Measurements from ENCODE around the gene APBB2. TPM values are rescaled to one million over a fixed set of nuclear protein-coding genes. Genes with fewer than 3 reads are reported as not detected.

Gene APBB2
- total RNA-seq, 1 donor from 2014 or later: 124 TPM

DNA sequence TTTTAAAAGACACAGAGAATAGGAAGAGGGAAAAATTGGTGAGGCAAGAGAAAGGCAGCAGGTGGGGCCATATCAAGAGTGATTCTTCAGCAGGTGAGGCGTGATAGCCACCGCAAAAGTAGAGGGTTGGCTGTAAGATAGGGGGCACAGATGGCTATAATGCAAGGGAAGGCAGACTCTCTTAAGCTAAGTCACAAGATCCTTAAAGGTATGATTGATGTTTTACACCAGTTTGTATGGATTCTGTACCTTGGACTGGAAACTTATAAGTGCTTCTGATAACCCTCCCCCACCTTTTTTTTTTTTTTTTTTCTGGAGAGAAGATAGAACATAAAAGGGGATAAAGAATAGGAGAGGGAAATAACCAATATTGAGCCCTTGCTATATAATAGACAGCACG is 424.6 kb downstream of the APBB2 start:
- no peak for DNase-seq (ENCODE audit: extremely low read depth, low read depth, low spot score)

DNA sequence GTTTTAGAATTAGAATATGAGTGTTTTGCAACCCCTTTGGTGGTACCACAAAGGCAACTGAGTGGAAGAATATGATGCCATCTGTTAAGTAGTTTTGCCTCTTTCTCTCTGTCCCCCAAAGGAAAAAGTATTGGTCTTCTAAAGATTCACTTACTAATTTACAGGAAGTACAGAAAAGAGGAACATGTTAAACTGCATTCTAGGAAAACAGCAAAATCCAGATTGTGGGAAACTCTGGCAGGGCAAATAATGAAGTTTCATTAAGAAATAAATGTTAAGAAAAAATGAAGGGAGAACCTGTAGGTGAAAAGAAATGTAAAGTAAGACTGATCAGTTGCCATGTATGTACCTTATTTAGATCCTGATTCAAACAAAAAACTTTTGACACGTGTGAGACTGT is 425.3 kb downstream of the APBB2 start:
- no peak for DNase-seq (ENCODE audit: extremely low read depth, low read depth, low spot score)

DNA sequence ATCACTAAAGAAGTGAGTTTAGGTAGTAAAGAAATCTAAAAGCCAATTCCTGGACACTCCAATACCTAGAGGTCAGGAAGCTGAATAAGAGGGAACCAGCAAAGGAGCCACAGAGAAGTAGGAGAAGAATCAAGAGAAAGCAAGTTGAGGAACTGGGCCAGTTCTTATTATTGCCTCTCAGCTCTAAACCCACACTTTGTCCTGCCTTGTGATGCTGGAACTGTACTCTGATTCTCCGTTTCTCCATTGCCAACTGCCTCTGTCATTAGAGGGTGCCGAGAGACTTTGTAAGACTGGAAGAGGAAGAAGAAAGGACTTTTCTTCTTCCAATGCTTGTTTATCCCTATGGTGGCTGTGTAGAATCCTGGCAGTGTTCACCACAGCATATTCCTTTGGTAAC is 426.0 kb downstream of the APBB2 start:
- DNase-seq (ENCODE audit: extremely low read depth, low read depth, low spot score): no peak

DNA sequence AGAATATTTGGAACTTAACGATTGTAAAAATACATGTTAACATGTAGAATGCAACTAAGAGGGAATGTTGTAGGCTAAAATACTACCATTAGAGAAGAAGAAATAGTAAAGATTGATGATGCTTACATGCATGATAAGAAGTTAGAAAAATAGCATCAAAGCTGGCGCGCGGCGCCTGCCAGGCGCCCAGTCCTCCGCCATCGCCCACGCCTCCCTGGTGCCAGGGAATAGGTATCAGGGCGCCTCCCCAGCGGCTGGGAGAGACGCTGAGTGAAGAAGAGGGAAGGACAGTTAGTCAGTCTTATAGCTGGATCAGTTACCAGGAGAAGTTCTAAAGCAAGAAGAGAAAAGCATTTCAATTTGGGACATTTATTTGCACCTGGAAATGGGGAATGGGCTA is 428.6 kb downstream of the APBB2 start:
- DNase-seq (ENCODE audit: extremely low read depth, low read depth, low spot score): no peak

DNA sequence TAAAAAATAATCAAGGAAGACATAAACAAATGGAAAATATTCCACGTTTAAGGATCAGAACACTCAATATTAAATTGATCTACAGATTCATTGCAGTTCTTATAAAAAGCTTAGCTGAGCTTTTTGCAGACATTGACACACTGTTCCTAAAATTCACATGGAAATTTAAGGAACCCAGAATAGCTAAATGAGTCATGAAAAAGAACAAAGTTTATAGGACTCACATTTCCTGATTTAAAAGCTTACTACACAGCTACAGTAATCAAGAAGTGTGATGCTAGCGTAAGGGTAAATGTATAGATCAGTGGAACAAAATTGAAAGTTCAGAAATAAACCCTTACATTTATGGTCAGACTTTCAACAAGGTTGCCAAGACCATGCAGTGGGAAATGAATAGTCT is 431.5 kb downstream of the APBB2 start:
- no peak for DNase-seq (ENCODE audit: extremely low read depth, low read depth, low spot score)

DNA sequence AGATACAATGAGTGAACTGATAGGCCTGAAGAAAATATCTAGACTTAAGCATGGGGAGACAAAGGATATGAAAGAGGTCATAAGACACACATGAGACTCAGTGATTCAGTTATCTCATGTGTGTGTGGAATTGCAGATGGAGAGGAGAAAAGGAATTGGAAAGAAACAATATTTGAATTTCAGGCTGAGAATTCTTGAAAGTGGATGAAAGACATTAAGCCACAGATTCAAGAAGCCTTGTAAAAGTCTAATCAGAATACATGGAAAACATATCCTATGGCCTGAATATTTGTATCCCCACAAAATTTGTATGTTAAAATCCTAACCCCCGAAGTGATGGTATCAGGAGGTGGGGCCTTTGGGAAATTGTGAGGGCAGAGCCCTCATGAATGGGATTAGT is 436.3 kb downstream of the APBB2 start:
- DNase-seq (ENCODE audit: extremely low read depth, low read depth, low spot score): no peak

DNA sequence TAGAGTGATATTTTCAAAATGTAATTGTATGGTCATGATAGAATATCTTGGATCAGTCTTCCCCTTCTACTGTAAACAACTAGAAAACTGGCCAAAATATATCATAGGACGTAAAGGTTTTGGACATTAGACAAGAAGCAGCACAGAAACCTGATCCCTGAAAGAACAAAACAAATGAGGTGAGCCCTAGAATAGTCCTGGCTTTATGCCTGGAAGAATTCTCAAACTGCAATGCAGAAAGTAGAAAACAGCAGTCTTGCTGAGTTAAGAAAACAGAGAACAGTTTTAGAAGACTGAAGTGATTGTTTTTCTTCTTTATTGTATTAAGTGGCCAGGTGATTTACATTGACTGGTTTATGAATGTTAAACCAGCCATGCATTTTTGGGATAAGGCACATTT is 445.1 kb downstream of the APBB2 start:
- no peak for DNase-seq (ENCODE audit: extremely low read depth, low read depth, low spot score)

DNA sequence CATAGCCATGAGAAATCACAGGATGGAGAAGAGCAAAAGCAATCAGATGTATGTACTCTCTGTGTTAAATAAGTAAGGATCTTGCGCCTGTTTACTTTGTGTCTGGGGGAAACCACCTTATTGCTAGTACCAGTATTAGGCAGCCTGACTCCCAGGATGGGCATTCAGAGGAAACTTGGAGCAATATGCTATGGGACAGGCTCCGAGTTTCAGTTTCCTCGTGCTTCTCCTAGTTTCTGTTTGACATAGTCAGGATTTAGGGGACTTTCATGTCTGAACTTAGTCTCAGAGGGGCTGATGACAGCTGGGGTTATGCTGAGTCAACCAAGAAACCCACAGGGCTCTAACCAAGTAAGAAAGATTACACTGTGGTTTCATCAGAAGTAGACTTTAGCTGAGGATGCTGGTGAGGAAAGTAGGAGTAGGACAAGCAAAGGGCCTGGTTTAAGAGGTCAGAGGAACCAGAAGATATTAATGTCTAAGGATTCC is 451.1 kb downstream of the APBB2 start:
- DNase-seq (ENCODE audit: extremely low read depth, low read depth, low spot score): no peak

Other genes with a start within 250 kb of the APBB2 start
- gene UCHL1, start 42.4 kb upstream of the APBB2 start, total RNA-seq: 997 and 1,716 TPM in 2 replicates

Measured in glomerular endothelial cell (primary cell).